ENCODE measurements around the gene DHTKD1. TPM values are rescaled to one million over a fixed set of nuclear protein-coding genes. Genes with fewer than 3 reads are reported as not detected.
A peak's percentile ranks its signal among the peaks of the same experiment; 100 is the strongest.

DHTKD1 gene
- total and polyA plus RNA-seq, 10 of the 15 experiments (the other 5 are each of a cell fraction or from before 2014, with no cell fraction given) = 11.3 to 35.0 (median 26.9) TPM

DNA sequence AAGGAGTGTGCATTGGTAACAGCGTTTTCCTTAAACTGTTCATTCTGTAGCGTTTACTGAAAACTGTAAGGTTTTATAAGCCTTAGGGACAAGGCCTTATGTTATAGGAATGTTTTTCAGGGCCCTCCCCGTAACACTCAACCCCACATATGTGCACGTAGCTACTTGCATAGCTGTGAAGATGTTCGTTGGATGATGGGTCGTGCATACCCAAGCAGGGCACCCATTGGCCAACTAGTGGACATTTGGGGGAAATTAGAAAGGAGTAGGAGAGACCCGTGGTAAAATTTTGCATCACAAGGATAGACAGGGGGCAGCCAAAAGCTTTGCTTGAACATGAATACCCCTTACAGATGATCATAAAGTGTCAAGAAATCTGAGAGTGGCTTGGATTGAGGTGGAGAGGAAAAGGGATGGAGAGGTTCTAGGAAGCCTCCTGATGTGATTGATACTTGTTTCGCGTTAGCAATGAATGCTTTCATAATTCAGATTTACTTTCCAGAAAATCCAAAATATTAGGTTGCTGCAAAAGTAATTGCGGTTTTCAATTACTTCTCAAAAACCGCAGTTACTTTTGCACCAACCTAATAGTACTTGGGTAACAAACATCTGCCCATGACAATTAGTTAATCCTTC is 61.6 kb downstream of the DHTKD1 start:
- Histone ChIP-seq H3K4me1 (ENCODE audit: control insufficient read depth, insufficient read depth, low read length) (no peaks in the 10 kb centered on the region), H3K9ac (ENCODE audit: control insufficient read depth, insufficient read depth, low read length) (peak overlapping the region; percentile 74), H2AFZ (ENCODE audit: control insufficient read depth, low read depth, low read length) (peak overlapping the region; percentile 80), H3K36me3 (ENCODE audit: control insufficient read depth in 2 of 2, insufficient read depth in 2 of 2, low read length in 1 of 2) (no peaks in the 10 kb centered on the region), H3K27ac (ENCODE audit: control insufficient read depth, insufficient read depth) (peak overlapping the region; percentile 68), H4K20me1 (ENCODE audit: control insufficient read depth, insufficient read depth) (no peaks in the 10 kb centered on the region), H3K79me2 (ENCODE audit: control insufficient read depth, insufficient read depth, low read length) (peaks cover 25% of the 10 kb centered on the region), H3K27me3 (replicated peaks in 1 of 2; ENCODE audit: control insufficient read depth in 2 of 2, insufficient read depth in 2 of 2, low read length in 1 of 2) (no peaks in the 10 kb centered on the region), H3K4me3 (peak overlapping the region; percentile 87), H3K9me3 (replicated peaks; ENCODE audit: control insufficient read depth, insufficient read depth, low read length) (no peaks in the 10 kb centered on the region), H3K4me2 (ENCODE audit: control insufficient read depth, insufficient read depth) (peak overlapping the region; percentile 93)
- ATAC-seq = peak; percentile 80
- WGBS (ENCODE audit: insufficient coverage, insufficient replicate concordance, low lambda C conversion rate, missing lambda C conversion rate) = 28% methylated on average over 11 of the region's 11 CpGs
- CTCF ChIA-PET = interaction anchor here (1.0 to 2.6 kb wide), 7 partner anchors 50 to 144 kb away, joined by 3 to 10 read pairs (median 4); partner anchors contain the start of gene UPF2
- in situ Hi-C loops (cut with MboI) (no loop called here), intact Hi-C loops (cut with micrococcal nuclease; ENCODE audit: unreplicated experiment) (loop anchor here (5.0 kb wide), 1 partner anchor 67 kb away; the partner anchor contains the start of genes CDC123 and NUDT5)
- FAIRE-seq = peak; percentile 69
- peak; percentile 40 for DNase-seq (ENCODE audit: low read depth, low spot score)
- TSS peak; percentile 76 for BruUV-seq (replicated peaks)
- SMC1A ChIA-PET (ENCODE audit: uncharacterized antibody, unreplicated experiment) = interaction anchor here (0.7 to 2.0 kb wide), 7 partner anchors 9 to 136 kb away, joined by 3 to 10 read pairs (median 4); partner anchors contain the start of genes CDC123 and NUDT5
- POLR2A ChIA-PET = interaction anchor here (0.6 to 1.1 kb wide), 5 partner anchors 10 to 139 kb away, joined by 3 to 6 read pairs (median 4); no protein-coding TSS in a partner anchor
- RAD21 ChIA-PET (ENCODE audit: unreplicated experiment) = interaction anchor here (1.0 to 2.0 kb wide), 5 partner anchors 9 to 772 kb away, joined by 3 to 11 read pairs (median 4); partner anchors contain the start of gene UPF2
- TF ChIP-seq SMC3 (IDR thresholded peaks at IDR 0.05; ENCODE audit: borderline replicate concordance, low read length) (peak; percentile 23), MXI1 (IDR thresholded peaks at IDR 0.05; ENCODE audit: low read depth, low read length) (peak; percentile 69), NBN (IDR thresholded peaks at IDR 0.05) (0 out of 2 replicates have a peak, but pooled peaks have one; percentile 44), IKZF2 (IDR thresholded peaks at IDR 0.05) (no peak), CREM (IDR thresholded peaks at IDR 0.05; ENCODE audit: low read depth) (0 out of 2 replicates have a peak, but pooled peaks have one; percentile 32), KAT2A (conservative IDR thresholded peaks at IDR 0.05; ENCODE audit: control insufficient read depth, low read depth, low read length) (no peak), EED (IDR thresholded peaks at IDR 0.05; ENCODE audit: low read depth) (no peak), WRNIP1 (IDR thresholded peaks at IDR 0.05; ENCODE audit: borderline replicate concordance, low read depth, low read length) (no peak), SIN3A (IDR thresholded peaks at IDR 0.05; ENCODE audit: low read depth, low read length) (0 out of 2 replicates have a peak, but pooled peaks have one; percentile 21), FOXM1 (IDR thresholded peaks at IDR 0.05; ENCODE audit: low read depth, low read length) (peak; percentile 58; the same call in 1 of the 2 replicates), RAD21 (IDR thresholded peaks at IDR 0.05; ENCODE audit: insufficient read depth, low read depth, low read length) (peak; percentile 61), TARDBP (IDR thresholded peaks at IDR 0.05; ENCODE audit: borderline replicate concordance) (no peak), BCL11A (IDR thresholded peaks at IDR 0.05; ENCODE audit: low read depth, low read length) (no peak), SMARCA5 (IDR thresholded peaks at IDR 0.05) (0 out of 2 replicates have a peak, but pooled peaks have one; percentile 45), YY1 (IDR thresholded peaks at IDR 0.05; ENCODE audit: low read depth, low read length) (0 out of 2 replicates have a peak, but pooled peaks have one; percentile 42), KLF5 (IDR thresholded peaks at IDR 0.05; ENCODE audit: partially characterized antibody) (no peak)
- TF ChIP-seq, protein P1, sequence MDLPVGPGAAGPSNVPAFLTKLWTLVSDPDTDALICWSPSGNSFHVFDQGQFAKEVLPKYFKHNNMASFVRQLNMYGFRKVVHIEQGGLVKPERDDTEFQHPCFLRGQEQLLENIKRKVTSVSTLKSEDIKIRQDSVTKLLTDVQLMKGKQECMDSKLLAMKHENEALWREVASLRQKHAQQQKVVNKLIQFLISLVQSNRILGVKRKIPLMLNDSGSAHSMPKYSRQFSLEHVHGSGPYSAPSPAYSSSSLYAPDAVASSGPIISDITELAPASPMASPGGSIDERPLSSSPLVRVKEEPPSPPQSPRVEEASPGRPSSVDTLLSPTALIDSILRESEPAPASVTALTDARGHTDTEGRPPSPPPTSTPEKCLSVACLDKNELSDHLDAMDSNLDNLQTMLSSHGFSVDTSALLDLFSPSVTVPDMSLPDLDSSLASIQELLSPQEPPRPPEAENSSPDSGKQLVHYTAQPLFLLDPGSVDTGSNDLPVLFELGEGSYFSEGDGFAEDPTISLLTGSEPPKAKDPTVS (IDR thresholded peaks at IDR 0.05; ENCODE audit: low read depth, low read length) = no peak
- TF ChIP-seq, protein P2, sequence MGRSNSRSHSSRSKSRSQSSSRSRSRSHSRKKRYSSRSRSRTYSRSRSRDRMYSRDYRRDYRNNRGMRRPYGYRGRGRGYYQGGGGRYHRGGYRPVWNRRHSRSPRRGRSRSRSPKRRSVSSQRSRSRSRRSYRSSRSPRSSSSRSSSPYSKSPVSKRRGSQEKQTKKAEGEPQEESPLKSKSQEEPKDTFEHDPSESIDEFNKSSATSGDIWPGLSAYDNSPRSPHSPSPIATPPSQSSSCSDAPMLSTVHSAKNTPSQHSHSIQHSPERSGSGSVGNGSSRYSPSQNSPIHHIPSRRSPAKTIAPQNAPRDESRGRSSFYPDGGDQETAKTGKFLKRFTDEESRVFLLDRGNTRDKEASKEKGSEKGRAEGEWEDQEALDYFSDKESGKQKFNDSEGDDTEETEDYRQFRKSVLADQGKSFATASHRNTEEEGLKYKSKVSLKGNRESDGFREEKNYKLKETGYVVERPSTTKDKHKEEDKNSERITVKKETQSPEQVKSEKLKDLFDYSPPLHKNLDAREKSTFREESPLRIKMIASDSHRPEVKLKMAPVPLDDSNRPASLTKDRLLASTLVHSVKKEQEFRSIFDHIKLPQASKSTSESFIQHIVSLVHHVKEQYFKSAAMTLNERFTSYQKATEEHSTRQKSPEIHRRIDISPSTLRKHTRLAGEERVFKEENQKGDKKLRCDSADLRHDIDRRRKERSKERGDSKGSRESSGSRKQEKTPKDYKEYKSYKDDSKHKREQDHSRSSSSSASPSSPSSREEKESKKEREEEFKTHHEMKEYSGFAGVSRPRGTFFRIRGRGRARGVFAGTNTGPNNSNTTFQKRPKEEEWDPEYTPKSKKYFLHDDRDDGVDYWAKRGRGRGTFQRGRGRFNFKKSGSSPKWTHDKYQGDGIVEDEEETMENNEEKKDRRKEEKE (IDR thresholded peaks at IDR 0.05) = no peak
- TF ChIP-seq, protein P3, sequence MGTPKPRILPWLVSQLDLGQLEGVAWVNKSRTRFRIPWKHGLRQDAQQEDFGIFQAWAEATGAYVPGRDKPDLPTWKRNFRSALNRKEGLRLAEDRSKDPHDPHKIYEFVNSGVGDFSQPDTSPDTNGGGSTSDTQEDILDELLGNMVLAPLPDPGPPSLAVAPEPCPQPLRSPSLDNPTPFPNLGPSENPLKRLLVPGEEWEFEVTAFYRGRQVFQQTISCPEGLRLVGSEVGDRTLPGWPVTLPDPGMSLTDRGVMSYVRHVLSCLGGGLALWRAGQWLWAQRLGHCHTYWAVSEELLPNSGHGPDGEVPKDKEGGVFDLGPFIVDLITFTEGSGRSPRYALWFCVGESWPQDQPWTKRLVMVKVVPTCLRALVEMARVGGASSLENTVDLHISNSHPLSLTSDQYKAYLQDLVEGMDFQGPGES (IDR thresholded peaks at IDR 0.05) = no peak
